NT2/D1 (cell line): Measurements from ENCODE around the gene BCL11B.

Experiments
- SUZ12 ChIP-seq: IDR thresholded peaks from 2 replicates; pipeline ENCODE4 v1.6.1; 2011; ENCODE audit not compliant: insufficient read length, insufficient read depth; ENCODE audit errors: extremely low read depth
- YY1 ChIP-seq: IDR thresholded peaks from 2 replicates; pipeline ENCODE4 v1.6.1; 2011; ENCODE audit not compliant: insufficient read length, insufficient read depth

GRCh38 chr14:99171396-99171795 is 100.6 kb downstream of the BCL11B start:
- TF ChIP-seq SUZ12 (no peak), YY1 (no peak)
